K562 (cell line): ENCODE results near the gene ZNF569. TPM values are rescaled to one million over a fixed set of nuclear protein-coding genes. Genes with fewer than 3 reads are reported as not detected.

ENCODE experiments used
- BDP1 ChIP-seq: IDR thresholded peaks from 3 replicates; pipeline ENCODE4 v1.6.1; 2011; ENCODE audit not compliant: insufficient read length, insufficient read depth
- FOXK2 ChIP-seq, 2 experiments: fragments of 450-650 bp; IDR thresholded peaks in 1 of 2; conservative IDR thresholded peaks in 1 of 2; 2 replicates each; pipeline ENCODE4 v1.6.1; 2016; ENCODE audit warnings: low read depth in 2 of 2, mild to moderate bottlenecking in 1 of 2
- KHSRP ChIP-seq: fragments of 450-650 bp; IDR thresholded peaks from 2 replicates; pipeline ENCODE4 v1.6.1; 2017
- LCOR ChIP-seq: sonication (generic); formaldehyde crosslinking; IDR thresholded peaks from 2 replicates; pipeline ENCODE4 v1.8.0; 2022; ENCODE audit warnings: mild to moderate bottlenecking, missing genetic modification reagents
- MAX ChIP-seq: sonication (generic); formaldehyde crosslinking; IDR thresholded peaks from 2 replicates; pipeline ENCODE4 v1.9.0; 2022; ENCODE audit warnings: mild to moderate bottlenecking, missing genetic modification reagents
- MNT ChIP-seq, 2 experiments: fragments of 450-650 bp; conservative IDR thresholded peaks; 2 replicates each; pipeline ENCODE4 v1.6.1; 2017; ENCODE audit warnings: mild to moderate bottlenecking in 2 of 2, moderate library complexity in 2 of 2
- NKRF ChIP-seq: fragments of 450-650 bp; IDR thresholded peaks from 2 replicates; pipeline ENCODE4 v1.6.1; 2016; ENCODE audit warnings: borderline replicate concordance
- PCBP2 ChIP-seq: fragments of 200-400 bp; formaldehyde crosslinking; IDR thresholded peaks from 2 replicates; pipeline ENCODE4 v1.6.1; 2018; ENCODE audit warnings: low read length, low read depth, mild to moderate bottlenecking, moderate library complexity; ENCODE audit not compliant: poor library complexity, severe bottlenecking
- RBM17 ChIP-seq: fragments of 200-400 bp; formaldehyde crosslinking; IDR thresholded peaks from 2 replicates; pipeline ENCODE4 v1.6.1; 2017; ENCODE audit warnings: low read depth, mild to moderate bottlenecking, low read length, borderline replicate concordance
- SP1 ChIP-seq: sonication (generic); formaldehyde crosslinking; IDR thresholded peaks from 2 replicates; pipeline ENCODE4 v1.8.1; 2022; ENCODE audit warnings: mild to moderate bottlenecking, missing genetic modification reagents
- TCF7L2 ChIP-seq: fragments of 150-350 bp; IDR thresholded peaks from 2 replicates; pipeline ENCODE4 v1.6.1; 2016; ENCODE audit warnings: low read depth, mild to moderate bottlenecking, low read length, moderate library complexity
- ZBED1 ChIP-seq: IDR thresholded peaks from 2 replicates; pipeline ENCODE4 v1.6.1; 2014
- ZEB2 ChIP-seq: fragments of 450-650 bp; IDR thresholded peaks from 2 replicates; pipeline ENCODE4 v1.6.1; 2016
- ZKSCAN3 ChIP-seq: fragments of 250-450 bp; sonication (Bioruptor Pico); IDR thresholded peaks from 2 replicates; pipeline ENCODE4 v1.4.0; 2020
- ZNF146 ChIP-seq: IDR thresholded peaks from one replicate; pipeline ENCODE4 v1.6.1; 2018; ENCODE audit warnings: missing compliant biosample characterization; ENCODE audit not compliant: unreplicated experiment
- ZNF354B ChIP-seq: fragments of 250-450 bp; sonication (Bioruptor Pico); IDR thresholded peaks from 2 replicates; pipeline ENCODE4 v1.4.0; 2020
- ZNF407 ChIP-seq: fragments of 450-650 bp; IDR thresholded peaks from 2 replicates; pipeline ENCODE4 v1.6.1; 2016; ENCODE audit warnings: low read depth
- polyA plus RNA-seq, 8 experiments: library from polyadenylated mRNA; depleted of rRNA in 4 of 8; stranded (reverse) in 5 of 8; unstranded in 3 of 8; fragments of >200 nt; fragmentation: Nextera tagmentation in 2 of 8; fragmentation: Illumina TruSeq in 1 of 8; extraction: Ambion mirVana in 2 of 8; extraction: Trizol in 1 of 8; gene quantifications; 2 replicates each; pipeline versions ENCODE4 v1.2.1 to v1.2.3, GENCODE V29; 2011 to 2014; ENCODE audit warnings: inconsistent platforms in 1 of 8, missing spikeins in 1 of 8
- total RNA-seq, 7 experiments: library from RNA; depleted of rRNA in 6 of 7; stranded (reverse); fragments of >200 nt in 6 of 7; fragmentation: Illumina TruSeq in 2 of 7; extraction: Trizol in 2 of 7; gene quantifications; 2 replicates each; pipeline versions ENCODE4 v1.2.1 to v1.2.3, GENCODE V29; 2011 to 2021; ENCODE audit warnings: low replicate concordance in 1 of 7

The ZNF569 gene
- total and polyA plus RNA-seq, 9 of the 15 experiments (the other 6 are each of a cell fraction or from before 2014, with no cell fraction given), result 2.1 to 5.7 (median 4.5) TPM

- TF ChIP-seq ZNF407, result no peak
- TF ChIP-seq RBM17, result no peak
- no peak for TF ChIP-seq ZBED1
- TF ChIP-seq LCOR (CRISPR knock-in tag), result no peak
- TF ChIP-seq NKRF, result peak; percentile 41; the same call in 1 of the 2 replicates
- no peak; a peak in 1 of 4 replicates for TF ChIP-seq MNT (conservative IDR thresholded peaks at IDR 0.05)
- 0 out of 4 replicates have a peak, but pooled peaks of 1 of the 2 experiments have one; percentile 6 for TF ChIP-seq FOXK2 (conservative IDR thresholded peaks at IDR 0.05 in 1 of 2, IDR thresholded peaks at IDR 0.05 in 1 of 2; ENCODE audit: low read depth in 2 of 2)
- TF ChIP-seq ZEB2, result peak; percentile 89
- no peak for TF ChIP-seq BDP1
- no peak for TF ChIP-seq PCBP2
- no peak for TF ChIP-seq ZKSCAN3 (CRISPR knock-in tag)
- no peak for TF ChIP-seq TCF7L2
- TF ChIP-seq MAX (CRISPR knock-in tag), result no peak
- no peak for TF ChIP-seq SP1 (CRISPR knock-in tag)
- TF ChIP-seq ZNF354B (CRISPR knock-in tag), result no peak
- TF ChIP-seq ZNF146 (CRISPR knock-in tag), result no peak
- TF ChIP-seq KHSRP, result no peak
Measured at GRCh38 chr19:37466798-37467607, at the start of gene ZNF569 (continued).
